HEK293T (cell line): Measurements from ENCODE around the gene MN1.

Experiments
- BHLHE40 ChIP-seq: fragments of 450-650 bp; IDR thresholded peaks from 2 replicates; pipeline ENCODE4 v1.6.1; 2016; ENCODE audit warnings: mild to moderate bottlenecking, moderate library complexity, borderline replicate concordance
- CTBP1 ChIP-seq: fragments of 450-650 bp; IDR thresholded peaks from 2 replicates; pipeline ENCODE4 v1.6.1; 2016; ENCODE audit warnings: borderline replicate concordance
- ELF4 ChIP-seq: fragments of 450-650 bp; IDR thresholded peaks from 2 replicates; pipeline ENCODE4 v1.6.1; 2017; ENCODE audit warnings: antibody characterized with exemption
- FOXA1 ChIP-seq: fragments of 450-650 bp; IDR thresholded peaks from 2 replicates; pipeline ENCODE4 v1.6.1; 2016; ENCODE audit warnings: mild to moderate bottlenecking
- FOXK2 ChIP-seq: fragments of 450-650 bp; IDR thresholded peaks from 2 replicates; pipeline ENCODE4 v1.6.1; 2016; ENCODE audit warnings: mild to moderate bottlenecking
- FOXM1 ChIP-seq: fragments of 450-650 bp; IDR thresholded peaks from 2 replicates; pipeline ENCODE4 v1.6.1; 2017; ENCODE audit warnings: mild to moderate bottlenecking, borderline replicate concordance
- LEF1 ChIP-seq: fragments of 450-650 bp; IDR thresholded peaks from 2 replicates; pipeline ENCODE4 v1.6.1; 2017; ENCODE audit warnings: mild to moderate bottlenecking, borderline replicate concordance
- NFRKB ChIP-seq: fragments of 450-650 bp; IDR thresholded peaks from 2 replicates; pipeline ENCODE4 v1.6.1; 2016; ENCODE audit warnings: mild to moderate bottlenecking, moderate library complexity
- SUZ12 ChIP-seq: fragments of 450-650 bp; IDR thresholded peaks from 2 replicates; pipeline ENCODE4 v1.6.1; 2016; ENCODE audit warnings: mild to moderate bottlenecking

DNA sequence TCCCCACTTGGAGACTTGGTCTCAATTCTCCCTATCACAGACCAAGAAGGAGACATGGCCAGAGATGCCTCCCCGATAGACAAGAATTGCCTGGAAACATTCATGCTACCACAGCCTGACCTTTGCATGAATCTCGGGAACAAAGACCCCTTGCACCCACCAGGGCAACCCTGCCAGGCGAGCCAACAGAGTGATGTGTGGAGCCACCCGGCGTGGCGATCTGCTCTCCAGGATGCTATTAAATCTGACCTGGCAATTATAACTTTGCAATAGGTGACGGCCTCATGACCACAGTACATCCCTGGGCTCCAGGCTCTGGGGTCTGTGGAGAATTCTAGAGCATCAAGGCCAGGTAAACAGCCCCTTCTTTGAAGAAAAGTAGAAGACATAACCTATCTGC, 31.1 kb upstream of the MN1 start:
- TF ChIP-seq FOXM1 = no peak
- TF ChIP-seq ELF4 = no peak; the same call in 1 of the 2 replicates
- TF ChIP-seq FOXK2 = no peak
- TF ChIP-seq SUZ12 = no peak
- no peak for TF ChIP-seq FOXA1
- TF ChIP-seq CTBP1 = no peak
- TF ChIP-seq BHLHE40 = no peak
- no peak for TF ChIP-seq NFRKB
- no peak for TF ChIP-seq LEF1
